HEK293T (cell line): ENCODE measurements around the gene FGF7.
"Not testable (repeated sequence)": the region's sequence is repeated elsewhere in the genome, so short reads cannot be mapped to it uniquely, and the experiment has no call there.

Experiments
- CTCF ChIA-PET: fragments of 350-600 bp; formaldehyde crosslinking; extraction: SDS; loops from one replicate; lab custom pipeline; 2021; ENCODE audit warnings: antibody characterized with exemption, inconsistent platforms; lab: Yijun Ruan, JAX
- POLR2A ChIA-PET: fragments of 350-600 bp; formaldehyde crosslinking; extraction: SDS; loops from one replicate; lab custom pipeline; 2020; ENCODE audit warnings: antibody characterized with exemption, inconsistent platforms; lab: Yijun Ruan, JAX
- DNase-seq: peaks from one replicate; pipeline ENCODE4 v3.0.0; 2012; ENCODE audit warnings: mixed read lengths; ENCODE audit errors: extremely low spot score
- ARNT ChIP-seq: fragments of 450-650 bp; IDR thresholded peaks from 2 replicates; pipeline ENCODE4 v1.6.1; 2017; ENCODE audit warnings: mild to moderate bottlenecking
- BHLHE40 ChIP-seq: fragments of 450-650 bp; IDR thresholded peaks from 2 replicates; pipeline ENCODE4 v1.6.1; 2016; ENCODE audit warnings: mild to moderate bottlenecking, moderate library complexity, borderline replicate concordance
- CTBP1 ChIP-seq: fragments of 450-650 bp; IDR thresholded peaks from 2 replicates; pipeline ENCODE4 v1.6.1; 2016; ENCODE audit warnings: borderline replicate concordance
- ELF4 ChIP-seq: fragments of 450-650 bp; IDR thresholded peaks from 2 replicates; pipeline ENCODE4 v1.6.1; 2017; ENCODE audit warnings: antibody characterized with exemption
- FOXA1 ChIP-seq: fragments of 450-650 bp; IDR thresholded peaks from 2 replicates; pipeline ENCODE4 v1.6.1; 2016; ENCODE audit warnings: mild to moderate bottlenecking
- FOXK2 ChIP-seq: fragments of 450-650 bp; IDR thresholded peaks from 2 replicates; pipeline ENCODE4 v1.6.1; 2016; ENCODE audit warnings: mild to moderate bottlenecking
- FOXM1 ChIP-seq: fragments of 450-650 bp; IDR thresholded peaks from 2 replicates; pipeline ENCODE4 v1.6.1; 2017; ENCODE audit warnings: mild to moderate bottlenecking, borderline replicate concordance
- HDGF ChIP-seq: fragments of 450-650 bp; IDR thresholded peaks from 2 replicates; pipeline ENCODE4 v1.6.1; 2017; ENCODE audit warnings: antibody characterized with exemption, borderline replicate concordance
- L3MBTL2 ChIP-seq: fragments of 450-650 bp; conservative IDR thresholded peaks from 2 replicates; pipeline ENCODE4 v1.6.1; 2016; ENCODE audit warnings: mild to moderate bottlenecking
- LEF1 ChIP-seq: fragments of 450-650 bp; IDR thresholded peaks from 2 replicates; pipeline ENCODE4 v1.6.1; 2017; ENCODE audit warnings: mild to moderate bottlenecking, borderline replicate concordance
- NFRKB ChIP-seq: fragments of 450-650 bp; IDR thresholded peaks from 2 replicates; pipeline ENCODE4 v1.6.1; 2016; ENCODE audit warnings: mild to moderate bottlenecking, moderate library complexity
- SP1 ChIP-seq: fragments of 450-650 bp; IDR thresholded peaks from 2 replicates; pipeline ENCODE4 v1.6.1; 2017
- SUZ12 ChIP-seq: fragments of 450-650 bp; IDR thresholded peaks from 2 replicates; pipeline ENCODE4 v1.6.1; 2016; ENCODE audit warnings: mild to moderate bottlenecking
- TARDBP ChIP-seq: fragments of 450-650 bp; IDR thresholded peaks from 2 replicates; pipeline ENCODE4 v1.6.1; 2016
- ZNF384 ChIP-seq: fragments of 450-650 bp; IDR thresholded peaks from 2 replicates; pipeline ENCODE4 v1.6.1; 2016
- TF ChIP-seq, protein P1 (sequence below): fragments of 450-650 bp; IDR thresholded peaks from 2 replicates; pipeline ENCODE4 v1.6.1; 2016

The FGF7 gene

DNA sequence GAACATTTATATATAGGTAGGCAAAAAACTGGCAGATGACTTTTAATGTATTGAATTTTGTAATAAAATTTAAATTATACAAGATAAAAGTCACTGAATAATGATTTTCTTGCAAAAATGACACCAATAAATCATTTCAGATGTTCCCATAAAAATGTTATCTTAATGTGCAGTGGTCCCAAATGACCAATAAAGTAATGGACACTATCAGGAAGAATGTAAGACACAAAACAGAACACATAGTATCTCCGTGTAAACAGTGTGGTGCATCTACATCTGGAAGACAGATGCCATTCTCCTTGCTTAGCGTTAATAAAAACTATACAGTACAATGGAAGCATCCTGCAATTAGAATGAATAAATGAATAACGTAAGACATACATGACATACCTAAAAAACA, 41.5 kb downstream of the FGF7 start:
- DNase-seq, result no peak
- POLR2A ChIA-PET, result no interaction called here
- CTCF ChIA-PET, result no interaction called here
- no peak for TF ChIP-seq SUZ12
- no peak for TF ChIP-seq ARNT
- no peak for TF ChIP-seq FOXM1
- no peak for TF ChIP-seq ELF4
- no peak for TF ChIP-seq FOXA1
- no peak for TF ChIP-seq NFRKB
- TF ChIP-seq BHLHE40, result no peak
- TF ChIP-seq ZNF384, result no peak
- TF ChIP-seq SP1, result no peak
- TF ChIP-seq, protein P1, sequence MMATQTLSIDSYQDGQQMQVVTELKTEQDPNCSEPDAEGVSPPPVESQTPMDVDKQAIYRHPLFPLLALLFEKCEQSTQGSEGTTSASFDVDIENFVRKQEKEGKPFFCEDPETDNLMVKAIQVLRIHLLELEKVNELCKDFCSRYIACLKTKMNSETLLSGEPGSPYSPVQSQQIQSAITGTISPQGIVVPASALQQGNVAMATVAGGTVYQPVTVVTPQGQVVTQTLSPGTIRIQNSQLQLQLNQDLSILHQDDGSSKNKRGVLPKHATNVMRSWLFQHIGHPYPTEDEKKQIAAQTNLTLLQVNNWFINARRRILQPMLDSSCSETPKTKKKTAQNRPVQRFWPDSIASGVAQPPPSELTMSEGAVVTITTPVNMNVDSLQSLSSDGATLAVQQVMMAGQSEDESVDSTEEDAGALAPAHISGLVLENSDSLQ, result no peak
- TF ChIP-seq L3MBTL2, result no peak

DNA sequence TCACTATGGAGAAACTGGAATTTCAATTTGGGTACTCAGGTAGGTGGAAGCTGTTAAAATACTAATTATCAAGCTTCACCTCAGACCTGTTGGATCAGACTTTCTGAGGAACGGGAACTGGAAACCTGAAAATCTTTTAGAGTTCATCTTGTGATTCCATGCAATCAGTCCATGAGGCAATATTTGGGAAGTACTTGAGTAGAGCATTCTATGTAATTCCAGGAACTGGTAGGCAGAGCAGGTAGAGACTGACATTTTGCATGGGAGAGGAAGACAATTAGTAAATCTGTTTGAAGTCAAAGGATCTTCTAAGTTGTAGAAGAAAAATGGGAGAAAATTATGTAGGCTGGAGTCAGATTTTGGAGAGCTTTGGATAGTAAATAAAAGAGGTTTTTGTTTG, 43.1 kb downstream of the FGF7 start:
- TF ChIP-seq HDGF (no peak), CTBP1 (no peak), NFRKB (no peak), SUZ12 (no peak), LEF1 (no peak), SP1 (no peak), L3MBTL2 (no peak), TARDBP (no peak), FOXM1 (no peak), FOXK2 (no peak), ARNT (no peak), FOXA1 (no peak), ELF4 (no peak), BHLHE40 (no peak)
- TF ChIP-seq, protein P1, result no peak
- ChIA-PET CTCF (no interaction called here), POLR2A (no interaction called here)
- DNase-seq, result no peak

DNA sequence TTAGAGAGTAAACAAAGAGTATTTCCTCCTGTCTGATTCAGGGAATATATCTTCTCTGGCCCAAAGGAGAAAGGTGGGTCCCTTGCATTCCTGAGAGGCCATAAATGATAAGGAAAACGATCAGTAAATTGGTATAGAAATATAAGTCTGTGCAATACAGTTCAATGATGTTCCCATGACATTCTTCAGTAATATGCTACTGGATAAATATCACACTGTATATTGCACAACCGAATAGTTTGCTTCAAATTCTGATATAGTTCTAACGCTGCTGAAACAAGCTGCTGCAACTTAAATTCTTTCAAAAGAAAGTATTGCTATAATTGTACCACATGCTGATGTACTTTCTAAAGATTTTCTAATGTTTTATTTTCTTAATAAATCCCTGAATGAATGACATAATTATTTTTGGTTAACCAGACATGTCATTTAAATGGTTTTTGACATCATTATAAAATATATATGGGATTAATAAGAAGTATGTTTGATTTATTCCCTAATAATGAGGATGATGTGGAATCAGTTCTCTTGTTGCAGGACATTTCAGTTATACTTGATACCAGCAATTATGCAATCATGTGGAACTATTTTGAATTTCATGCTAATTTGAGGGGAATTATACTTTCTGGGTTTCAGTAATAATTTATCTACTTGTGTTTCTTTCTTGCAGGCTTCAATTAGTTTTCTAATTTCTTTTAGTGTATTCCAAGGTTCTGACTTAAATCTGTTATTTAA, 44.9 kb downstream of the FGF7 start:
- ChIA-PET CTCF (no interaction called here), POLR2A (no interaction called here)
- no peak for TF ChIP-seq FOXA1
- TF ChIP-seq NFRKB, result no peak
- TF ChIP-seq HDGF, result no peak
- no peak for TF ChIP-seq ARNT
- TF ChIP-seq SUZ12, result no peak
- TF ChIP-seq SP1, result no peak
- no peak for TF ChIP-seq ZNF384
- TF ChIP-seq FOXM1, result no peak
- TF ChIP-seq, protein P1, result no peak
- TF ChIP-seq TARDBP, result no peak
- TF ChIP-seq ELF4, result no peak
- TF ChIP-seq FOXK2, result no peak
- TF ChIP-seq CTBP1, result no peak
- no peak for TF ChIP-seq BHLHE40
- TF ChIP-seq LEF1, result no peak
- DNase-seq, result no peak

DNA sequence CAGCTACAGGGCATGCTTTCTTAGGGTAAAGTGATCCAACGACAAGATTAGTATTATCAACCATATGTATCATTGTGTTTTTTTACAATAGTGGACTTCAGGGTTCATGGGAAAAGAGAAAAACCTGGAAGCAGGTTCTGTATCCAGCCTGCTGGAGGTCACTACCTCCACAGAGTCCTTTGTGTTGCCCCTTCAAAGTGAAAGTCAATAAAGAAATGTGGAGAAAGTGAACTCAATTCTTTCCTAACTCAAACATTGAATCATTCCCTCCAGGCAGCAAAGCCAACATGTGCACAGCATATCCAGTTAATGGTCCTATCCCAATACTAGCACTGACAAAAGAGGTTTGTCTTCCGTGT, 45.4 kb downstream of the FGF7 start:
- no peak for DNase-seq
- POLR2A ChIA-PET, result no interaction called here
- CTCF ChIA-PET, result no interaction called here
- no peak for TF ChIP-seq CTBP1
- TF ChIP-seq FOXM1, result no peak
- TF ChIP-seq FOXA1, result no peak
- TF ChIP-seq, protein P1, result no peak
- no peak for TF ChIP-seq SUZ12
- TF ChIP-seq ARNT, result no peak
- no peak for TF ChIP-seq SP1
- no peak for TF ChIP-seq BHLHE40

DNA sequence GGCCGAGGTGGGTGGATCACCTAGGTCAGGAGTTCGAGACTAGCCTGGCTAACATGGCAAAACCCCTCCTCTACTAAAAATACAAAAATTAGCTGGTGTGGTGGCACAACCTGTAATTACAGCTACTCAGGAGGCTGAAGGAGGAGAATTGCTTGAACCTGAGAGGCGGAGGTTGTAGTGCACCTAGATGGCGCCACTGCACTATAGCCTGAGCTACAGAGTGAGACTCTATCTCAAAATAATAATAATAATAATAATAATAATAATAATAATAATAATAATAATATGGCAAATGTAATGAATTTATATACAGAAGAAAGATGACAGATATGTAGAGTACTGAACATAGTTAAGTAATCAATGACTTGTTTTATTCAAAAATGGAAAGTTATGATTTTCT, 48.2 kb downstream of the FGF7 start:
- CTCF ChIA-PET, result interaction anchor here (0.7 to 1.3 kb wide), 3 partner anchors 26 to 533 kb away, joined by 3 to 6 read pairs (median 4); partner anchors contain the start of gene FGF7
- DNase-seq, POLR2A ChIA-PET: not testable (repeated sequence)

DNA sequence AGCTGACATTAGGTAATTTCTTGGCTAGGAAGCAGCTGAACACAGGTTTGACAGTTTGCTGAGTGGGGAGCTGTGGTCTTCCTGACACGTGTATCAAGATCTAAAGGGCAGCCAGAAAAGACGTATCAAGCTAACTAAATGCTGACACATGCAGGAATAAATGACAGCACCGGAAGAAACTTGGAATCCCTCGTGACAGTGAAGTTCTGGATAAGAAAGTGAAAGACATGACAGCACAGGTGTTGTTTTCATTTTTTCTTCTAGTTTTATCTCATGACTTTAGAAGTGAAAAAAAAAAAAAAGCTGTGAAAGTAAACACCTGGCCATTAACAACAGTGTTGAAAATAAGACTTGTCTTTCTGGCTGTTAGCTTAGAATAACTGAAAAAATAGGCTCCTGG, 48.7 kb downstream of the FGF7 start:
- no peak for TF ChIP-seq FOXK2
- TF ChIP-seq, protein P1, result no peak
- TF ChIP-seq FOXM1, result no peak
- TF ChIP-seq SP1, result no peak
- TF ChIP-seq NFRKB, result no peak
- TF ChIP-seq TARDBP, result no peak
- no peak for TF ChIP-seq SUZ12
- no peak for TF ChIP-seq HDGF
- POLR2A ChIA-PET, result no interaction called here
- no peak for DNase-seq
- CTCF ChIA-PET, result interaction anchor here (0.7 to 1.3 kb wide), 3 partner anchors 27 to 533 kb away, joined by 3 to 6 read pairs (median 4); partner anchors contain the start of gene FGF7
